Measurements from ENCODE around the gene SIRPA. TPM values are rescaled to one million over a fixed set of nuclear protein-coding genes. Genes with fewer than 3 reads are reported as not detected.
"Not testable (repeated sequence)": the region's sequence is repeated elsewhere in the genome, so short reads cannot be mapped to it uniquely, and the experiment has no call there.

The SIRPA gene
- total RNA-seq, 1 donor from 2014 or later = 6.8 TPM

DNA sequence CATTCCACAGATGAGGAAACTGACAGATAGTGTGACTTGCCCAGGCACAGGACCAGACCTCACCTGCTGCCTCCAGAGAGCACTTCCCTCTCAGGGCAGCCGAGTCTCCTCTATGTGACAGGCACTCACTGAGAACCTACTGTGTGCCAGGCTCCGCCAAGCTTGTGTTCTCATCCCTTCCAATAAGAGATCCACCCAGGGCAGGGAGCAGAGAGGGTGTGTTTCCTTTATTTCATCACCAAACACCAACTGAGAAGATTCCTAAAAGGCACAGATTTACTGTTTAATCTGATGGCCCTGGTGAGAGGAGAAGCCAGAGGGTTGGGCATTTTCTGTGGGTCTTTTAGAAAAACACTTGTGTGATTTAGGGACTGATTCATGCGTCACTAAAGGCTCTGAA is 20.5 kb downstream of the SIRPA start:
- Mint-ChIP-seq H3K27me3 (ENCODE audit: low read depth) (no peaks in the 10 kb centered on the region), H3K4me3 (no peak overlapping the region), H3K4me1 (peaks cover 3% of the 10 kb centered on the region), H3K9me3 (no peaks in the 10 kb centered on the region), H3K27ac (no peak overlapping the region), H3K36me3 (no peaks in the 10 kb centered on the region)
- no peak for DNase-seq (ENCODE audit: low spot score in 2 of 2, unreplicated experiment in 2 of 2)
- TF ChIP-seq, protein P1, sequence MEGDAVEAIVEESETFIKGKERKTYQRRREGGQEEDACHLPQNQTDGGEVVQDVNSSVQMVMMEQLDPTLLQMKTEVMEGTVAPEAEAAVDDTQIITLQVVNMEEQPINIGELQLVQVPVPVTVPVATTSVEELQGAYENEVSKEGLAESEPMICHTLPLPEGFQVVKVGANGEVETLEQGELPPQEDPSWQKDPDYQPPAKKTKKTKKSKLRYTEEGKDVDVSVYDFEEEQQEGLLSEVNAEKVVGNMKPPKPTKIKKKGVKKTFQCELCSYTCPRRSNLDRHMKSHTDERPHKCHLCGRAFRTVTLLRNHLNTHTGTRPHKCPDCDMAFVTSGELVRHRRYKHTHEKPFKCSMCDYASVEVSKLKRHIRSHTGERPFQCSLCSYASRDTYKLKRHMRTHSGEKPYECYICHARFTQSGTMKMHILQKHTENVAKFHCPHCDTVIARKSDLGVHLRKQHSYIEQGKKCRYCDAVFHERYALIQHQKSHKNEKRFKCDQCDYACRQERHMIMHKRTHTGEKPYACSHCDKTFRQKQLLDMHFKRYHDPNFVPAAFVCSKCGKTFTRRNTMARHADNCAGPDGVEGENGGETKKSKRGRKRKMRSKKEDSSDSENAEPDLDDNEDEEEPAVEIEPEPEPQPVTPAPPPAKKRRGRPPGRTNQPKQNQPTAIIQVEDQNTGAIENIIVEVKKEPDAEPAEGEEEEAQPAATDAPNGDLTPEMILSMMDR (IDR thresholded peaks at IDR 0.05; ENCODE audit: unreplicated experiment) = no peak

DNA sequence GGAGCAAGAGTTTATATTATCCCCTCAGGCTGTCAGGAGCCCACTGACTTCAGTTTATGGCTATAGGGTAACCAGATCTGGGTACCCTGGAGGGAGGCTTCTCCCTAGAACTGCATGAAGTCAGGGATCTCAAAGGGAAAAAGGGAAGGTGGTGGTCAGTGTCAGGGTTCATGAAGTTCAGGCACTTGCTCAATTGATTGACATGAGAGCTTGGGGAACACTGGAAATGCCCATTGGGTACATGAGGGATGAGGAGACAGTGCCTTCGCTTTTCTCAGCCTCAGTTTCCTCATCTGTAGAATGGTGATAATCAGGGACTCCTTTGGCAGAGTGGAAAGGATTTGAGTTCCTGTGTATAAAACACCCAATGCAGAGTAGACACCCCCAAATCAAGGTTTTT is 22.6 kb downstream of the SIRPA start:
- H3K9me3 Mint-ChIP-seq = no peaks in the 10 kb centered on the region
- no peak overlapping the region for H3K4me3 Mint-ChIP-seq
- TF ChIP-seq, protein P1 (IDR thresholded peaks at IDR 0.05; ENCODE audit: unreplicated experiment) = no peak
- no peak overlapping the region for H3K27ac Mint-ChIP-seq
- DNase-seq (ENCODE audit: low spot score in 2 of 2, unreplicated experiment in 2 of 2) = no peak
- H3K4me1 Mint-ChIP-seq = no peaks in the 10 kb centered on the region
- H3K36me3 Mint-ChIP-seq = no peaks in the 10 kb centered on the region
- no peaks in the 10 kb centered on the region for H3K27me3 Mint-ChIP-seq (ENCODE audit: low read depth)

DNA sequence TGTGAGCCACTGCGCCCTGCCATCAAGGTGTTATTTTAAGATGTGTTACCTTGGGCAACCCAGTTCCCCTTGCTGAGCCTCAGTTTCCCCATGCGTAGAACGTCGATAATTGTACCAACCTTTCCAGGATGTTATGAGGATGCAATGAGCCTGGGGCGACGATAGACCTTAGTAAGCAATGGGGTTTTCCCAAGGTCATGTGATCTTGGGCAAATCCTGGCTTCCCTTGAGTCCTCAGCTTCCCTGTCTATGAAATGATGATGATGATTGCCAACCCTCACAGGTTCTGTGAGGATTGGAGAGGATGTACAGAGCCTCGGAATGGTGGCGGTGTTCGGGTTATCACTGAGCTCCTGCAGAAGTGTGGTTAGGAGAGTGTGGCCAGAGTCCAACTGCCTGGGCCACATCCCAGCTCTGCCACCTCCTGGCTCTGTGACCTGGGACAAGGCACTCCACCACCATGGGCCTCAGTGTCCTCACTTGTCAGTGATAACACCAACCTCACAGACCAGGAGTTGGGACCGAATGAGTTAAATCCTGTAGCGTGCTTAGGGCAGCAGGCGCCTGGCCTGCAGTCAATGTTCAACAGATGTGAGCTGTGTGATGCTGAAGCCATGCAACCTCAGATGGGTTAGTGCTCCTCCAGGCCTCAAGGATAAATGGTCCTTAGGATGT is 23.4 kb downstream of the SIRPA start:
- TF ChIP-seq, protein P1 (IDR thresholded peaks at IDR 0.05; ENCODE audit: unreplicated experiment) = no peak
- H3K27ac Mint-ChIP-seq = no peak overlapping the region
- no peaks in the 10 kb centered on the region for H3K9me3 Mint-ChIP-seq
- H3K27me3 Mint-ChIP-seq (ENCODE audit: low read depth) = no peaks in the 10 kb centered on the region
- no peak overlapping the region for H3K4me3 Mint-ChIP-seq
- DNase-seq (ENCODE audit: low spot score in 2 of 2, unreplicated experiment in 2 of 2) = no peak
- no peaks in the 10 kb centered on the region for H3K4me1 Mint-ChIP-seq
- no peaks in the 10 kb centered on the region for H3K36me3 Mint-ChIP-seq

DNA sequence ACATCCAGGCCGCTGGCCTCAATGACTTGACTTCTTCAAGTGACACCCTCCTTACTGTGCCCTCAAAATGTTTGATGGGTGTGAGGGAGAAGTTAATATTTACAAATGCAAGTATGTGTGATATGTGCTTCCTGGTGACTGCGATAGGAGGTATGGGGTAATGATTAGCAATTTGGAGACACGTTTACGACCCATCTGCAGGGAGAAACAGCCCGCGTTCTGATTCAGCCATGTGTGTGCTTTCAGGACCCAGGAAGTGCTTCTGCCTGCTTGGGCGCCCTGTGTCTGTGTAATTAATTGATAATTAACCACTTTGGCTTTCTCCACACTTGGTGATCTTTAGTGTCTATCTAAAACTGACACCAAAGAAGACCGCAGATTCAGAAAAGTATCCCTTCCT is 25.0 kb downstream of the SIRPA start:
- Mint-ChIP-seq H3K27ac (no peak overlapping the region), H3K9me3 (no peaks in the 10 kb centered on the region)

DNA sequence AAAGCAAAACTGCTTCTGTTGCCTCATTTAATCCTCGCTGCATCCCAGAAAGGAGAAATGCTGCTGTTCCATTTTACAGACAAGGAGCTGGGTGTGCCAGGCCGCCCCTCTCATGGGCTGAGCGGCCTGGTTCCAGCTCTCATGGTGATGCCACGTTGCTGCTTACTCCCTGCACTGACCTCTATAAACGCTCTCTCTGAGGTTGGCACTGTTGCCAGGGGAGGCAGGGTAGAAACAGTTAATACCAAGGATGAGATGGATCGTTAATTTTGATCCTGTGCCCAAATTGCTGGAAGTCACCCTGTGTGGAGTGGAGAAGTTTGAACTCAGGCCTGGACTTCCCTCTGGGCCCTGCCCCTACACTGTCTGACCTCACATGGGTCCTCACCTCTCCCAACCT is 25.6 kb downstream of the SIRPA start:
- no peak overlapping the region for H3K27ac Mint-ChIP-seq
- no peaks in the 10 kb centered on the region for H3K27me3 Mint-ChIP-seq (ENCODE audit: low read depth)
- H3K4me3 Mint-ChIP-seq = no peak overlapping the region
- H3K4me1 Mint-ChIP-seq = no peaks in the 10 kb centered on the region
- no peaks in the 10 kb centered on the region for H3K9me3 Mint-ChIP-seq
- TF ChIP-seq, protein P1 (IDR thresholded peaks at IDR 0.05; ENCODE audit: unreplicated experiment) = no peak
- H3K36me3 Mint-ChIP-seq = no peaks in the 10 kb centered on the region
- DNase-seq (ENCODE audit: low spot score in 2 of 2, unreplicated experiment in 2 of 2) = no peak

More for the DNA sequence above, 25.0 kb downstream of the SIRPA start:
- Mint-ChIP-seq H3K4me1 (no peaks in the 10 kb centered on the region), H3K27me3 (ENCODE audit: low read depth) (no peaks in the 10 kb centered on the region), H3K4me3 (no peak overlapping the region), H3K36me3 (no peaks in the 10 kb centered on the region)
- no peak for DNase-seq (ENCODE audit: low spot score in 2 of 2, unreplicated experiment in 2 of 2)
- TF ChIP-seq, protein P1 (IDR thresholded peaks at IDR 0.05; ENCODE audit: unreplicated experiment) = no peak

DNA sequence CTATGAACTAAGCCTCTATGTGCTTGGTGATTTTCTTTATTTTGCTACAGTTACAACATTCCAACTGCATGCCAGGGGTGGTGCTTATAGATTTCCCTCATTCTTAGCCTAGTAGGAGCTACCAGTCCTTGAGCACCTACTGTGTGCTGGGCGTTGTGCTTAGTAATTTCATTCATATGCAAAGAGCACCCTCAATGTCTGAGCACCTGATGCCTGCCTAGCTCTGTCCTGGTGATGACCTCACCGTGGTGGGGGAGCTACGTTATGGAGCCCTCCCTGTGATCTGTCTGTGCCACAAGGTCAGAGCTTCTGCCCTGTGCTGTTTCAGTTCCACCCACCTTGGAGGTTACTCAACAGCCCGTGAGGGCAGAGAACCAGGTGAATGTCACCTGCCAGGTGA is 26.8 kb downstream of the SIRPA start:
- H3K4me3 Mint-ChIP-seq; H3K4me1 Mint-ChIP-seq; DNase-seq (ENCODE audit: low spot score in 2 of 2, unreplicated experiment in 2 of 2); H3K36me3 Mint-ChIP-seq; H3K27me3 Mint-ChIP-seq (ENCODE audit: low read depth); H3K27ac Mint-ChIP-seq; H3K9me3 Mint-ChIP-seq: not testable (repeated sequence)
